SK-N-SH (cell line): ENCODE data around the gene IL20.

Experiments
- POLR2AphosphoS5 ChIP-seq: IDR thresholded peaks from 2 replicates; pipeline ENCODE4 v1.6.1; 2012; ENCODE audit warnings: low read depth, low read length
- TF ChIP-seq, protein P1 (sequence below): fragments of 200-600 bp; sonication (generic); IDR thresholded peaks from 2 replicates; pipeline ENCODE4 v1.6.1; 2017; ENCODE audit warnings: antibody characterized with exemption, mild to moderate bottlenecking, moderate library complexity
- TF ChIP-seq, protein P2 (sequence below): IDR thresholded peaks from 2 replicates; pipeline ENCODE4; 2012

DNA sequence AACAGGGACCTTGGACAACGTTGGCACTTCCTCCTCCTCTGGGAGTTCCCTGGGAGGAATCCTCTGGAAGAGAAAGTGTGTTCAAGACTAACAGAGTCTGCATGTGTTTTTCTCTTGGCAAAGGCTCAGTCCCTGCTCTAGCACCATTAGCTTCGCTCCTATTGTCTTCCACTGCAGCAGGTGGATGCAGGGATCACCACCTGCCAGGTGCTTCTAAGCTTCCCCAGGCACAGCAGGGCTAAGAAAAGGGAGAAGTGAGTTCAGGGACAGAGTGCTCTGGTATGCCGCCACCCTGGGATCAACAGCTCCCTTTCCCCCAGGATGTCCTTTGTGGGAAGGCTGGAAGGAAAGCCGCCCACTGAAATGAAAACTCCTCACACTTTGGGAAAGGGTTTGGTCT lies 43.9 kb upstream of the IL20 start:
- TF ChIP-seq, protein P1, sequence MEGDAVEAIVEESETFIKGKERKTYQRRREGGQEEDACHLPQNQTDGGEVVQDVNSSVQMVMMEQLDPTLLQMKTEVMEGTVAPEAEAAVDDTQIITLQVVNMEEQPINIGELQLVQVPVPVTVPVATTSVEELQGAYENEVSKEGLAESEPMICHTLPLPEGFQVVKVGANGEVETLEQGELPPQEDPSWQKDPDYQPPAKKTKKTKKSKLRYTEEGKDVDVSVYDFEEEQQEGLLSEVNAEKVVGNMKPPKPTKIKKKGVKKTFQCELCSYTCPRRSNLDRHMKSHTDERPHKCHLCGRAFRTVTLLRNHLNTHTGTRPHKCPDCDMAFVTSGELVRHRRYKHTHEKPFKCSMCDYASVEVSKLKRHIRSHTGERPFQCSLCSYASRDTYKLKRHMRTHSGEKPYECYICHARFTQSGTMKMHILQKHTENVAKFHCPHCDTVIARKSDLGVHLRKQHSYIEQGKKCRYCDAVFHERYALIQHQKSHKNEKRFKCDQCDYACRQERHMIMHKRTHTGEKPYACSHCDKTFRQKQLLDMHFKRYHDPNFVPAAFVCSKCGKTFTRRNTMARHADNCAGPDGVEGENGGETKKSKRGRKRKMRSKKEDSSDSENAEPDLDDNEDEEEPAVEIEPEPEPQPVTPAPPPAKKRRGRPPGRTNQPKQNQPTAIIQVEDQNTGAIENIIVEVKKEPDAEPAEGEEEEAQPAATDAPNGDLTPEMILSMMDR: no peak
- TF ChIP-seq, protein P2, sequence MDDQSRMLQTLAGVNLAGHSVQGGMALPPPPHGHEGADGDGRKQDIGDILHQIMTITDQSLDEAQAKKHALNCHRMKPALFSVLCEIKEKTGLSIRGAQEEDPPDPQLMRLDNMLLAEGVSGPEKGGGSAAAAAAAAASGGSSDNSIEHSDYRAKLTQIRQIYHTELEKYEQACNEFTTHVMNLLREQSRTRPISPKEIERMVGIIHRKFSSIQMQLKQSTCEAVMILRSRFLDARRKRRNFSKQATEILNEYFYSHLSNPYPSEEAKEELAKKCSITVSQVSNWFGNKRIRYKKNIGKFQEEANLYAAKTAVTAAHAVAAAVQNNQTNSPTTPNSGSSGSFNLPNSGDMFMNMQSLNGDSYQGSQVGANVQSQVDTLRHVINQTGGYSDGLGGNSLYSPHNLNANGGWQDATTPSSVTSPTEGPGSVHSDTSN: no peak
- no peak for TF ChIP-seq POLR2AphosphoS5
